Left ventricle myocardium inferior (tissue), 1 donor: Measurements from ENCODE around the gene HTR3D. TPM values are rescaled to one million over a fixed set of nuclear protein-coding genes. Genes with fewer than 3 reads are reported as not detected.

Source experiments
- DNase-seq: peaks from one replicate; pipeline ENCODE4 v3.0.0-alpha.2; 2020
- H3K27ac ChIP-seq: fragments of 200-600 bp; replicated peaks from 2 replicates; pipeline ENCODE4 v1.8.0; 2021
- H3K27me3 ChIP-seq: fragments of 200-600 bp; 2 replicates; pipeline ENCODE4 v1.8.0; 2021; ENCODE audit warnings: low read depth
- H3K36me3 ChIP-seq: fragments of 200-600 bp; 2 replicates; pipeline ENCODE4 v1.8.0; 2021
- H3K4me1 ChIP-seq: fragments of 200-600 bp; 2 replicates; pipeline ENCODE4 v1.8.0; 2021
- H3K4me3 ChIP-seq: fragments of 200-600 bp; 2 replicates; pipeline ENCODE4 v1.8.0; 2021; ENCODE audit warnings: mild to moderate bottlenecking, moderate library complexity
- H3K9me3 ChIP-seq: fragments of 200-600 bp; replicated peaks from 2 replicates; pipeline ENCODE4 v1.8.0; 2021
- intact Hi-C: fragments of 100-400 bp; cut with micrococcal nuclease; formaldehyde crosslinking; loops from one replicate; pipeline ENCODE4 v1.11.0; 2022
- total RNA-seq: library from RNA; stranded (reverse); fragmentation: NEBNext Ultra II Directional; extraction: Animal tissue kit (Norgen Biotek cat#: 25700); gene quantifications from one replicate; pipeline ENCODE4 v1.2.1, GENCODE V29; 2021
- TF ChIP-seq, protein P1 (sequence below): fragments of 200-600 bp; IDR thresholded peaks from 2 replicates; pipeline ENCODE4 v1.8.0; 2021; ENCODE audit warnings: antibody characterized with exemption, mild to moderate bottlenecking, borderline replicate concordance
- donor health status: DM: no; HTN: yes; CAD: no; lungs with severe emphysema.

HTR3D gene
- total RNA-seq, 1 donor from 2014 or later, result not detected

DNA sequence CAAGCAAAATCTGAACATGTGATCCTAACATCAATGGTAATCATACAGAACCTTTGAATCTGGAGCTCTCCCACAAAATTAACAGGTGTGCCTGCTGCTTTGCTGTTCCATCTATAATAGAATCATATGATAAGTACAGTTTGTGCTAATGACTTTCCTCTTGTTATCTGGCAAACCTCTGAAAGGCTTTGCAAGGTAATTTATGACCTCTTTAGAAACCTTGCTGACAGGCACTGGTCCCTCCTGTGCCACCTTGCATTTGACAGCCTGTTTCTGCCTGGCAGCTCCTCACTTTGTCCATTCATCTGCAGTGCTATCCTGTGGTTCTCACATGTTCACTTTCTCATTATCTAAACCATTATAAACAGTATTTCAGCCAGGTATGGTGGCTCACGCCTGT is 11.1 kb downstream of the HTR3D start:
- no peaks in the 10 kb centered on the region for H3K36me3 ChIP-seq
- TF ChIP-seq, protein P1, sequence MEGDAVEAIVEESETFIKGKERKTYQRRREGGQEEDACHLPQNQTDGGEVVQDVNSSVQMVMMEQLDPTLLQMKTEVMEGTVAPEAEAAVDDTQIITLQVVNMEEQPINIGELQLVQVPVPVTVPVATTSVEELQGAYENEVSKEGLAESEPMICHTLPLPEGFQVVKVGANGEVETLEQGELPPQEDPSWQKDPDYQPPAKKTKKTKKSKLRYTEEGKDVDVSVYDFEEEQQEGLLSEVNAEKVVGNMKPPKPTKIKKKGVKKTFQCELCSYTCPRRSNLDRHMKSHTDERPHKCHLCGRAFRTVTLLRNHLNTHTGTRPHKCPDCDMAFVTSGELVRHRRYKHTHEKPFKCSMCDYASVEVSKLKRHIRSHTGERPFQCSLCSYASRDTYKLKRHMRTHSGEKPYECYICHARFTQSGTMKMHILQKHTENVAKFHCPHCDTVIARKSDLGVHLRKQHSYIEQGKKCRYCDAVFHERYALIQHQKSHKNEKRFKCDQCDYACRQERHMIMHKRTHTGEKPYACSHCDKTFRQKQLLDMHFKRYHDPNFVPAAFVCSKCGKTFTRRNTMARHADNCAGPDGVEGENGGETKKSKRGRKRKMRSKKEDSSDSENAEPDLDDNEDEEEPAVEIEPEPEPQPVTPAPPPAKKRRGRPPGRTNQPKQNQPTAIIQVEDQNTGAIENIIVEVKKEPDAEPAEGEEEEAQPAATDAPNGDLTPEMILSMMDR, result no peak
- H3K4me1 ChIP-seq, result no peaks in the 10 kb centered on the region
- intact Hi-C loops, result no loop called here
- H3K27me3 ChIP-seq, result peaks cover 5% of the 10 kb centered on the region
- no peak for DNase-seq
- no peak overlapping the region for H3K27ac ChIP-seq
- no peaks in the 10 kb centered on the region for H3K9me3 ChIP-seq
- H3K4me3 ChIP-seq, result no peak overlapping the region

DNA sequence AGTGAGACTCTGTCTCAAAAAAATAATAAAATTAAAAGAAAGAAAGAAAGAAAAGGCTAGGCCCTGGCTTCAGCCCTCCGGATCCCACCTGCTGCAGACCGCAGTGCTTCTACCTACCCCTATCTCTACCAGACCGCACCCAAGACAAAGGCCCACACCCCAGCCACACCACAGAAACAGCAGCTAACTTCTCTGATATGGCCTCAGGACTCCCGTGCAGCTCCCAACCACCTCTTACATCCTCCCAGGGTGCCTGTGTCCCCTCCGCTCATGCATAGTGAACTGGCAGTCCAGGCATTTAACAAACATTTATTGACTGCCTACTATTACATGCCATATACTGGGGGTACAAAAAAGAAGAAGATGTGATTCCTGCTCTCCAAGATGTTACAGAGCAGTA is 14.5 kb downstream of the HTR3D start:
- Histone ChIP-seq H3K27me3 (no peaks in the 10 kb centered on the region), H3K4me3 (no peak overlapping the region), H3K36me3 (no peaks in the 10 kb centered on the region), H3K9me3 (no peaks in the 10 kb centered on the region), H3K27ac (no peak overlapping the region), H3K4me1 (no peaks in the 10 kb centered on the region)
- DNase-seq, result no peak
- intact Hi-C loops, result no loop called here
- TF ChIP-seq, protein P1, result no peak

DNA sequence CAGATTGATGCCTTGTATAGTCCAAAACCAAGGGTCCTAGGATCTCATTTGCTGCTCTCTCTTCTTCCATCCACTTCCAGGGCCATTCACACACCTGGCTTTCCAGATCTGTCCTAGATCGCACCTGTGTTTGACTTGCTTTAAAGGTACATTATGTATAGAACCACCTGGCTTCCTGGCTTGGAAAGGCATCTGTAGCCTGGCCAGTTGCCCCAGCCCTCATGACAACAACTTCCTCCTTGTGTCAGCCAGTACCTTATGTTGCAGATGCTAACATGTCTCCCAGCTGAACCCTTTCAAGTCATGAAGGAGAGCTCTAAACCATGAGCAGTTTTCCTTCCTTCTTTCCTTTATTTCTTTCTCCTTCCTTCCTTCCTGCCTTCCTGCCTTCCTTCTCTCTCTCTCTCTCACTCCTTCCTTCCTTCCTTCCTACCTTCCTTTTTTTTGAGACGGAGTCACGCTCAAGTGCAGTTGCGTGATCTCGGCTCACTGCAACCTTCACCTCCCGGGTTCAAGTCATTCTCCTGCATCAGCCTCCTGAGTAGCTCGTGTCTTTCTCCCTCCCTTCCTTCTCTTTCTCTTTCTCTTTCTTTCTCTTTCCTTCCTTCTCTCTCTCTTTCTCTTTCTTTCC is 18.8 kb downstream of the HTR3D start:
- Histone ChIP-seq H3K27me3 (peaks cover 18% of the 10 kb centered on the region), H3K4me3 (no peak overlapping the region), H3K9me3 (no peaks in the 10 kb centered on the region), H3K4me1 (no peaks in the 10 kb centered on the region), H3K27ac (no peak overlapping the region), H3K36me3 (no peaks in the 10 kb centered on the region)
- intact Hi-C loops, result no loop called here
- TF ChIP-seq, protein P1, result no peak
- no peak for DNase-seq

DNA sequence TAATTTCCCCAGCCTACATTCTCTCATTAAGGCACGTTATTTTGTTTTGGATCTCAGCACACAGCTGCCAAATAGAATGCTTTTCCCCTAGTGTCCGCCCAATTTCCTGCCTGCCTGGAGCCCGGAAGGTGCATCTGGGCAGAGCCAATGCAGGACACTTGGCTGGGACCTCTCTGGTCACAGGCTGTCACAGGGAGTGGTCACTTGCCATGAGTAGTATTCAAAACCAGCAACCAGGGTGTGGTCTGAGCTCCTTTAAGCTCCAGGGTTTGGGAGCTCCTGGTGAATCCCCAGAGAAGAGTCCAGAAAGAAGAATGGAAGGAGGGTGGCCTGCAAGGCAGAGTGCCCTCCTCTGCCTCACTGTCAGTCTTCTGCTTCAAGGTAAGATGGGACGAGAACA is 21.2 kb downstream of the HTR3D start, which contains the start of gene HTR3C:
Gene HTR3C, plus strand, starts transcription at position 281 of the 400 bp plus-strand sequence. Its CDS starts 34 bp downstream, at position 315.
- DNase-seq, result no peak
- Histone ChIP-seq H3K27me3 (peaks cover 18% of the 10 kb centered on the region), H3K4me1 (no peaks in the 10 kb centered on the region), H3K36me3 (no peaks in the 10 kb centered on the region), H3K9me3 (no peaks in the 10 kb centered on the region), H3K4me3 (no peak within 1 kb of the TSS), H3K27ac (no peak within 1 kb of the TSS)
- intact Hi-C loops, result no loop called here
- TF ChIP-seq, protein P1, result no peak

DNA sequence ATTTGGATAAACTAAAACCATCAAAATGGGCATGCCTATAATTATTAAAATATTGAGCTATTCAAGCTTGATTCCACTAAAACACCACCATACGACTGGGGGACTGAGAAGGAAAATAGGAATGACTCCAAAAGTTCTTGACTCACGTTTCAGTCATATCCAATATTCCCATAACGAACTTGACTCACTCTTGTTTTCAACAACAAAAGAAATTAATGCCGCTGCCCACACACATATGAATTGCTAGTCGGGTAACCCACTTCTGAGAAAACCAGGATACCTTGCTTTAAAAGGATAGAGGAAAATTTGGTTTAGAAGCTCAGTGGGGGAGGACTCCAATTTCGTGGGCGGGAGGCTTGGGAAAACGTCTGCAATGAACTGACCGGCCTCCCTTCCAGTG is 26.5 kb downstream of the HTR3D start:
- TF ChIP-seq, protein P1, result no peak
- Histone ChIP-seq H3K36me3 (no peaks in the 10 kb centered on the region), H3K27me3 (peaks cover 10% of the 10 kb centered on the region), H3K9me3 (no peaks in the 10 kb centered on the region), H3K4me1 (no peaks in the 10 kb centered on the region), H3K27ac (no peak overlapping the region), H3K4me3 (no peak overlapping the region)
- intact Hi-C loops, result no loop called here
- no peak for DNase-seq
